ENCODE data around the gene WFDC2.

The WFDC2 gene

DNA sequence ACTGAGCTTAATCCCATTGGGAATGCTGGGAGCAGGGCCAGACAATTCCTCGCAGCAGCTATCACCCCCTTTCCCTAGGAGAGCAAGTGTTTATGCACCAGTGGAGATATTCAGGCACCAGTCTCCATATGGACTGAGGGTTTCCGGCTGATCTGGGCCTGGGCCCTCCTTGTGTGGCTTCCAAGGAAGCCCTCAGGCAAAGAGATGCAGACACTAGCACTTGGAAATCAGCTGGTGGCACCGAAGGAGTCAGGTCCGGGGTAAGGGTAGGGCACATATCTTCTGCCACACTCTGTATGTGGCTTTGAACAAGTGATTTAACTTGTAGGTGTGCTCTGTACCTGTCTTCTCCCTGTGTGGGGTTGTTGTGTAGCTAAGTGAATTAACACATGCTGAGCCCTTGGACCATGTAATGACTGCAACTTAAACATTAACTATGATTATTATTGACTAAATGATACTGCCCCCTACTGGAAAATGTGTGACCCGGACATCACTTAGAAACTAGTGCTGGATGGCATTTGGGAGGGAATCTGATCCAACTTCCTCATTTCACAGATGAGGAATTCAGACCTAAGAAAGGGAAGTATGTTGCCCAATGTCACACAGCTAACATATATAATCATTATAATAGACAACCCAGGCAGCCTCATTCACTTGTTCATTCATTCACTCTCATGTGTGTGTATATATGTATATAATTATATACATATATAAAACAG, 19.3 kb upstream of the WFDC2 start:
- Histone ChIP-seq H3K27ac (ENCODE audit: low read depth, low read length) (no peak overlapping the region), H3K9me2 (replicated peaks; ENCODE audit: insufficient read depth, low read length) (no peaks in the 10 kb centered on the region), H3K9me3 (ENCODE audit: insufficient read depth, low read length) (no peaks in the 10 kb centered on the region), H3F3A (ENCODE audit: insufficient read depth) (no peaks in the 10 kb centered on the region), H4K20me1 (ENCODE audit: low read depth, low read length) (no peaks in the 10 kb centered on the region), H3K4me2 (ENCODE audit: low read depth, low read length, poor library complexity, severe bottlenecking) (no peak overlapping the region), H3K4me3 (ENCODE audit: insufficient read depth, low read length, poor library complexity, severe bottlenecking) (no peak overlapping the region), H3K27me3 (ENCODE audit: low read length) (no peaks in the 10 kb centered on the region), H3K79me2 (ENCODE audit: insufficient read depth, low read length) (no peaks in the 10 kb centered on the region), H3K9ac (ENCODE audit: low read length) (no peak overlapping the region), H2AFZ (ENCODE audit: low read depth, low read length, severe bottlenecking) (no peak overlapping the region), H3K36me3 (ENCODE audit: low read length) (no peaks in the 10 kb centered on the region)
- no peak for TF ChIP-seq EZH2phosphoT487 (conservative IDR thresholded peaks at IDR 0.05; ENCODE audit: low read length)
- TF ChIP-seq, protein P1, sequence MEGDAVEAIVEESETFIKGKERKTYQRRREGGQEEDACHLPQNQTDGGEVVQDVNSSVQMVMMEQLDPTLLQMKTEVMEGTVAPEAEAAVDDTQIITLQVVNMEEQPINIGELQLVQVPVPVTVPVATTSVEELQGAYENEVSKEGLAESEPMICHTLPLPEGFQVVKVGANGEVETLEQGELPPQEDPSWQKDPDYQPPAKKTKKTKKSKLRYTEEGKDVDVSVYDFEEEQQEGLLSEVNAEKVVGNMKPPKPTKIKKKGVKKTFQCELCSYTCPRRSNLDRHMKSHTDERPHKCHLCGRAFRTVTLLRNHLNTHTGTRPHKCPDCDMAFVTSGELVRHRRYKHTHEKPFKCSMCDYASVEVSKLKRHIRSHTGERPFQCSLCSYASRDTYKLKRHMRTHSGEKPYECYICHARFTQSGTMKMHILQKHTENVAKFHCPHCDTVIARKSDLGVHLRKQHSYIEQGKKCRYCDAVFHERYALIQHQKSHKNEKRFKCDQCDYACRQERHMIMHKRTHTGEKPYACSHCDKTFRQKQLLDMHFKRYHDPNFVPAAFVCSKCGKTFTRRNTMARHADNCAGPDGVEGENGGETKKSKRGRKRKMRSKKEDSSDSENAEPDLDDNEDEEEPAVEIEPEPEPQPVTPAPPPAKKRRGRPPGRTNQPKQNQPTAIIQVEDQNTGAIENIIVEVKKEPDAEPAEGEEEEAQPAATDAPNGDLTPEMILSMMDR (IDR thresholded peaks at IDR 0.05; ENCODE audit: insufficient read depth, low read length, poor library complexity, severe bottlenecking), result peak; percentile 83

DNA sequence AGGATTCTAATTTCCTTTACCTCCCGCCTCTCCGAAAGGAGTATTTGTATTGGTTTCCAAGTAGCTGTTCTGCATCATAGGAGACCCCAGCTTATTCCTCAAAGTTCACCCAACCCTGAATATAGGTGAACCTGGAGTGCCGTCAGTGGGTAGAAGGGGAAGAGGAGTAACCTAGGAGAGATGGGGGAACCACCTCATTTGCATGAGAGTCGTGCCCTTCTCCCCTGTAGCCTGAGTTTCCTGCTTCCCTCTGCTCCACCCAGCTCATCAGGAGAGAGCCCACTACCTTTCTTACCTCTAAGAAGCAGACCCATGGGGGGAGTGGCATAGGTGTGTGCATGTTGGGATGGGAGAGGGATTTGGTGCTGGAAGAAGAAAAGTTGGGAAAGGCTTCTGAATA, 17.3 kb upstream of the WFDC2 start:
- Histone ChIP-seq H3K9ac (ENCODE audit: low read length) (no peak overlapping the region), H3K27ac (ENCODE audit: low read depth, low read length) (no peak overlapping the region), H4K20me1 (ENCODE audit: low read depth, low read length) (no peaks in the 10 kb centered on the region), H3K27me3 (ENCODE audit: low read length) (no peaks in the 10 kb centered on the region), H3K4me2 (ENCODE audit: low read depth, low read length, poor library complexity, severe bottlenecking) (no peak overlapping the region), H3K9me3 (ENCODE audit: insufficient read depth, low read length) (no peaks in the 10 kb centered on the region), H3K4me3 (ENCODE audit: insufficient read depth, low read length, poor library complexity, severe bottlenecking) (no peak overlapping the region), H3K9me2 (replicated peaks; ENCODE audit: insufficient read depth, low read length) (no peaks in the 10 kb centered on the region), H2AFZ (ENCODE audit: low read depth, low read length, severe bottlenecking) (no peak overlapping the region), H3K36me3 (ENCODE audit: low read length) (no peaks in the 10 kb centered on the region), H3K79me2 (ENCODE audit: insufficient read depth, low read length) (no peaks in the 10 kb centered on the region), H3F3A (ENCODE audit: insufficient read depth) (no peaks in the 10 kb centered on the region)
- TF ChIP-seq, protein P1 (IDR thresholded peaks at IDR 0.05; ENCODE audit: insufficient read depth, low read length, poor library complexity, severe bottlenecking), result no peak
- no peak for TF ChIP-seq EZH2phosphoT487 (conservative IDR thresholded peaks at IDR 0.05; ENCODE audit: low read length)

DNA sequence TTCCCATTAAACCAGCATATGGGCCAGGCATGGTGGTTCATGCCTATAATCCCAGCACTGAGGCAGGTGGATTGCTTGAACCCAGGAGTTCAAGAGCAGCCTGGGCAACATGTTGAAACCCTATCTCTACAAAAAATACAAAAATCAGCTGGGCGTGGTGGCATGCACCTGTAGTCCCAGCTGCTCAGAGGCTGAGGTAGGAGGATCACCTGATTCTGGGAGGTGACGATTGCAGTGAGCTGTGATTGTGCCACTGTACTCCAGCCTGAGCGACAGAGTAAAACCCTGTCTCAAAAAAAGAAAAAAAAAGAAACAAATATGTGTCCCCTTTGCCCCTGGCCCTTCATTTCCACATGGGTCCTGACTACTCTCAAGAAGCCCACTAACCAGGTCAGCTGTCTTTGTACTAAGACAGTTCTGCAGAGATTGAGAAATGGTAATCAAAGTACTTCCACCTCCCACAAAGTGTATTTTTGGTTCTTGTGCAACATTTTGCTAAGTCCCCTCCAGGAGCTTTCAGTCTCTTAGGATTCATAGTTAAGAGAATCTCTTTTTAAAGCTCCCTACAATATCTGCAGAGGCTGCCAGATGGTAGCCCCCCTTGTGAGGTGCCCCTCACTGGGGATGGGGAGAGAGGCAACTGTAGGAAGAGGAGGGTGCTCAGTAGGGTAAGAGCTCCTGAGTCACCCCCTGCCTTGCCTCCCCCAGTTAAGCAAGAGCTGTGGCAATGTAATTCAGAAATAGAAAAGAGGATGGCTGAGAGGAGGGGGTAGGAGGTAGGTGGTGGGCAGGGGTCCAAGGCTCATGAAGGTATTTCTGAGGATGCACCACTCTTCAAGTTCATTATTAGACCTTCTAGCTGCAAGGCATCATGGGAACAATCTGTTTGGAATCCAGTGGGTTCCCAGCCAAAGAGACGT, 16.5 kb upstream of the WFDC2 start:
- H3K27me3 ChIP-seq (ENCODE audit: low read length), result no peaks in the 10 kb centered on the region
- H3K79me2 ChIP-seq (ENCODE audit: insufficient read depth, low read length), result no peaks in the 10 kb centered on the region
- H3F3A ChIP-seq (ENCODE audit: insufficient read depth), result no peaks in the 10 kb centered on the region
- no peaks in the 10 kb centered on the region for H3K9me3 ChIP-seq (ENCODE audit: insufficient read depth, low read length)
- TF ChIP-seq EZH2phosphoT487 (conservative IDR thresholded peaks at IDR 0.05; ENCODE audit: low read length), result no peak
- TF ChIP-seq, protein P1 (IDR thresholded peaks at IDR 0.05; ENCODE audit: insufficient read depth, low read length, poor library complexity, severe bottlenecking), result no peak
- no peak overlapping the region for H2AFZ ChIP-seq (ENCODE audit: low read depth, low read length, severe bottlenecking)
- no peaks in the 10 kb centered on the region for H4K20me1 ChIP-seq (ENCODE audit: low read depth, low read length)
- no peak overlapping the region for H3K4me3 ChIP-seq (ENCODE audit: insufficient read depth, low read length, poor library complexity, severe bottlenecking)
- no peak overlapping the region for H3K9ac ChIP-seq (ENCODE audit: low read length)
- no peak overlapping the region for H3K4me2 ChIP-seq (ENCODE audit: low read depth, low read length, poor library complexity, severe bottlenecking)
- H3K9me2 ChIP-seq (replicated peaks; ENCODE audit: insufficient read depth, low read length), result no peaks in the 10 kb centered on the region
- no peak overlapping the region for H3K27ac ChIP-seq (ENCODE audit: low read depth, low read length)
- H3K36me3 ChIP-seq (ENCODE audit: low read length), result no peaks in the 10 kb centered on the region

Data from SU-DHL-6 (cell line).